Esophagus (tissue), 2 donors: ENCODE measurements around the gene MINPP1. TPM values are rescaled to one million over a fixed set of nuclear protein-coding genes. Genes with fewer than 3 reads are reported as not detected.
A peak's percentile ranks its signal among the peaks of the same experiment; 100 is the strongest.

Experiments used
- H3K27ac ChIP-seq, 2 donors: one replicate each; pipeline ENCODE4 v1.5.1; 2013; ENCODE audit warnings: low read depth in 2 of 2, mild to moderate bottlenecking in 2 of 2, inconsistent platforms in 1 of 2, low read length in 1 of 2, moderate library complexity in 1 of 2
- H3K27me3 ChIP-seq, 2 donors: one replicate each; pipeline ENCODE4 v1.6.1; 2013; ENCODE audit warnings: low read length in 2 of 2, control low read depth in 1 of 2, mild to moderate bottlenecking in 1 of 2; ENCODE audit not compliant: insufficient read depth in 2 of 2, control insufficient read depth in 1 of 2
- H3K36me3 ChIP-seq, 2 donors: one replicate each; pipeline ENCODE4 v1.6.1; 2013; ENCODE audit warnings: low read length in 1 of 2; ENCODE audit not compliant: control insufficient read depth in 2 of 2, insufficient read depth in 2 of 2
- H3K4me1 ChIP-seq, 2 donors: one replicate each; pipeline ENCODE4 v1.6.1; 2013; ENCODE audit warnings: low read length in 1 of 2; ENCODE audit not compliant: control insufficient read depth in 2 of 2, insufficient read depth in 2 of 2
- H3K4me3 ChIP-seq, 2 donors: one replicate each; pipeline ENCODE4 v1.5.1; 2013; ENCODE audit warnings: low read length in 2 of 2, mild to moderate bottlenecking in 2 of 2, low read depth in 1 of 2, moderate library complexity in 1 of 2
- H3K9me3 ChIP-seq, 2 donors: one replicate each; pipeline ENCODE4 v1.6.1; 2013; ENCODE audit warnings: mild to moderate bottlenecking in 2 of 2, low read depth in 1 of 2, low read length in 1 of 2, moderate library complexity in 1 of 2; ENCODE audit not compliant: control insufficient read depth in 2 of 2, insufficient read depth in 1 of 2
- WGBS, 2 donors: extraction: QIAGEN DNeasy Blood & Tissue Kit; methylation state at CpG; one replicate each; pipeline ENCODE4 v1.1.7; 2013; 5-methylcytosine and 5-hydroxymethylcytosine counted together
- polyA plus RNA-seq, 2 donors: library from polyadenylated mRNA; stranded (reverse); fragments of 200-250 nt; gene quantifications; one replicate each; pipeline ENCODE4 v1.2.3, GENCODE V29; 2013
- donor health status: healthy with polysubstance abuse.
- donor health status: Bipolar disorder and iron deficiency.

The MINPP1 gene
- polyA plus RNA-seq, 2 donors: 1.3 to 2.3 TPM

DNA sequence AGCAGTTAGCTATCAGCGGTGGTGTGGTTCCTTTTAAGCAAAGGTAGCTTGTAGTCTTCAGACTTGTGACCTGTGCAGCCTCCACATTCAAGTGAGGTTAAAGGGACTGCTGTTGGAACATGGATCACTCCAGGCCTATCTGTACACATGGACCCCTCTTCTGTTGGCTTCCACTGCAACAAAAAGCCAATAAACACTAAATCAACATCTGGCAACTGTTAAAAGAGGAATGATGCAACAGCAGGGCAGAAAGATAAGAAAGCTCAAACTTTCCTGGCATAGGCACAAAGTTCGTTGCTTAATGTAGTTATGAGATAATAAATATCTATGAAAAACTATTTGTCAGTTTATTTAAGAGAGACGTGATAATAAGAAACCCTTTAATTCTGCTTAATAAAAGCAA, 4.0 kb upstream of the MINPP1 start:
- H3K27ac ChIP-seq: no peak overlapping the region
- H3K4me1 ChIP-seq: peaks cover 0 to 4% of the 10 kb centered on the region in 2 donors
- no peaks in the 10 kb centered on the region for H3K9me3 ChIP-seq
- no peak overlapping the region for H3K4me3 ChIP-seq
- H3K27me3 ChIP-seq: no peaks in the 10 kb centered on the region
- H3K36me3 ChIP-seq: no peaks in the 10 kb centered on the region
- 46 to 57% methylated on average over 3 of the region's 3 CpGs for WGBS, 2 donors

DNA sequence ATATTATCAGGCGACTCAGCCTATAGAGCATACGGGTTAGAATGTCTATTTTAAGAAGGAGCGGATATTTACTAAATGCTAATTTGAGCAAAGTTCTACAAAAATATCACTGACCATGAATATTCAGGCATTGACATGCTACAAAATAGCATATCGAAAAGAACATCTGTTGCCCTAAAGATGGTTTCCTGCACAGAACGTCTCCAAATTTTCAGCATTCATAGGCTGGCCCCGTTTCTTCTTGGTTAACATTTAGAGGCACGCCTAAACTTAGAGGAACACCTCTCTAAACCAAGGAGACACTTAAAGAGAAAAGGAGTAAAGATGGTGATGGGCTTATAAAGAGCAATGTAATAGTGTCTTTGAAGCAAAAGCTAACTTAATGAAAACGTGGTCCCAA, 1.3 kb upstream of the MINPP1 start:
- peaks cover 0 to 4% of the 10 kb centered on the region in 2 donors for H3K4me1 ChIP-seq
- H3K36me3 ChIP-seq: no peaks in the 10 kb centered on the region
- no peaks in the 10 kb centered on the region for H3K9me3 ChIP-seq
- no peaks in the 10 kb centered on the region for H3K27me3 ChIP-seq
- H3K27ac ChIP-seq: no peak overlapping the region
- H3K4me3 ChIP-seq: no peak overlapping the region
- 92 to 95% methylated on average over 8 of the region's 8 CpGs for WGBS, 2 donors

DNA sequence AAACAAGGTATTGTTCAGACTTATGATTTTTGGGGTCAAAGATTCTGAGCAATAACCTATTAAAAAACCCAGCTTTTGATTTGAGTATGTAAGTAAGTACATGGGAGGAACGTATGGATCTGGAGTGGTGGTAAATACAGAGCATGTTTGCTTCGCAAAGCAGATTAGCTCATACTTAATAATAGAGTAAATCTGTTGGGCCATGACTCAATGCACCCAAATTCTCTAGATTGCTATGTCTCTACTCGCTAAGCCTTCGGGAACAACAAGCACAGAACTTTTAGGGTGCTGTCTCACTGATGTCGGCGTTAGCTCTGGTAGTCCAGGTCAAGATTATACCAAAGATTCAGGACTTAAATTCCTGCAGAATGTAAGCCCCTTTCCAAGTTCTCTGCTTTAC, 807 bp upstream of the MINPP1 start:
- WGBS, 2 donors: 68 to 69% methylated on average over 6 of the region's 6 CpGs
- Histone ChIP-seq H3K4me3 (peak overlapping the region in 1 of 2 donors; percentile 85), H3K27me3 (no peaks in the 10 kb centered on the region), H3K9me3 (no peaks in the 10 kb centered on the region), H3K4me1 (peaks cover 0 to 4% of the 10 kb centered on the region in 2 donors), H3K27ac (peak overlapping the region in 1 of 2 donors; percentile 87), H3K36me3 (no peaks in the 10 kb centered on the region)

GRCh38 chr10:87504307-87504639, 420 bp upstream of the MINPP1 start:
- Histone ChIP-seq H3K9me3 (no peaks in the 10 kb centered on the region), H3K4me1 (peaks cover 0 to 4% of the 10 kb centered on the region in 2 donors), H3K27me3 (no peaks in the 10 kb centered on the region), H3K4me3 (peak overlapping the region; percentile 65 to 85), H3K36me3 (no peaks in the 10 kb centered on the region), H3K27ac (peak overlapping the region; percentile 87 to 92)
- WGBS, 2 donors: 5 to 8% methylated on average over 10 of the region's 10 CpGs

GRCh38 chr10:87505366-87506111, 846 bp downstream of the MINPP1 start:
- H3K4me3 ChIP-seq: peak overlapping the region; percentile 65 to 85
- H3K9me3 ChIP-seq: no peaks in the 10 kb centered on the region
- H3K27me3 ChIP-seq: no peaks in the 10 kb centered on the region
- peak overlapping the region; percentile 87 to 92 for H3K27ac ChIP-seq
- peaks cover 0 to 4% of the 10 kb centered on the region in 2 donors for H3K4me1 ChIP-seq
- WGBS, 2 donors: 1% methylated on average over 38 to 41 of the region's 41 CpGs
- no peaks in the 10 kb centered on the region for H3K36me3 ChIP-seq

DNA sequence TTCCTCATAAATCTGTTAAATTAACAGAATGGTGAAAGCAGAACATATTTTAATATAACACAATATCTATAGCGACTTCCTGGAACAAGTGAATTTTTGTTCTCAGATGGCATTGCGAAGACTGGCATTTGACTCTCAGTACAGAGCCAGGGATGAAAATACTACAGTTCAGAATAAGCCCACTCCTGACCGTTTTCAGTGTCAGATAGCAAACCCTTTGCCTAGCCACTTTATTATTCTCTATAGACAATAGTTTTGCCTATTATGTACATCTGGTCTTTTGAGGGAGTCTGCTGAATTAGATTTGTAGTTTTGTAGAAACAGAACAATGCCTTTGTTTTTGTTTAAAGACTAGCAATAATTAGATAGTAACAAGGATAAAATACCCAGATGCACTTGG, 2.3 kb downstream of the MINPP1 start:
- Histone ChIP-seq H3K27me3 (no peaks in the 10 kb centered on the region), H3K27ac (no peak overlapping the region)
- 82 to 89% methylated on average over 3 of the region's 3 CpGs for WGBS, 2 donors

GRCh38 chr10:87507879-87508483, 3.3 kb downstream of the MINPP1 start:
- WGBS, 2 donors: 84 to 88% methylated on average over 5 of the region's 5 CpGs
- Histone ChIP-seq H3K4me1 (peaks cover 0 to 4% of the 10 kb centered on the region in 2 donors), H3K9me3 (no peaks in the 10 kb centered on the region), H3K27me3 (no peaks in the 10 kb centered on the region), H3K27ac (no peak overlapping the region), H3K4me3 (no peak overlapping the region), H3K36me3 (no peaks in the 10 kb centered on the region)

More for the DNA sequence above, 2.3 kb downstream of the MINPP1 start:
- Histone ChIP-seq H3K36me3 (no peaks in the 10 kb centered on the region), H3K4me1 (peaks cover 0 to 4% of the 10 kb centered on the region in 2 donors), H3K4me3 (no peak overlapping the region), H3K9me3 (no peaks in the 10 kb centered on the region)

DNA sequence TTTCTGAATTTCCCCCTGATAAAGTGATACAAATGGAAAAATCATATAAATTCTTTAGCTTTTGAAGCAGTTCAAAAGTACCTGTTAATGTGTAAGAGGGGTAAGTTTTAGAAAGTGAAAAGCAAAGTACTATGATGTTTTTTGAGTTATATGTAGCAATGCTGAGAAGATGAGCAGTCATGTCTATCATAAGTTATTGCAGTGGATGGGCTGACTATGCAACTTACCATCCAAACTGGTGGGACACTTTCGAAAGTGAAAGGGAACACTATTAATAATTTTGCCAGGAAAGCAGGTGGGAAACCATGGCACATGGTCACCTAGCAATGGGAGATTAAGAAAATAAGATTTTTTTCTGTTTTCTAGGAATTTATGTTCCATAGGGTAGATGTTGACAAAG, 4.1 kb downstream of the MINPP1 start:
- no peaks in the 10 kb centered on the region for H3K27me3 ChIP-seq
- H3K4me1 ChIP-seq: peaks cover 0 to 4% of the 10 kb centered on the region in 2 donors
- no peak overlapping the region for H3K4me3 ChIP-seq
- no peaks in the 10 kb centered on the region for H3K9me3 ChIP-seq
- 94 to 95% methylated on average over 1 of the region's 1 CpG for WGBS, 2 donors
- H3K27ac ChIP-seq: no peak overlapping the region
- H3K36me3 ChIP-seq: no peaks in the 10 kb centered on the region

- Histone ChIP-seq H3K27ac (no peak overlapping the region), H3K27me3 (no peaks in the 10 kb centered on the region), H3K4me3 (no peak overlapping the region), H3K36me3 (no peaks in the 10 kb centered on the region), H3K9me3 (no peaks in the 10 kb centered on the region), H3K4me1 (peaks cover 0 to 3% of the 10 kb centered on the region in 2 donors)
- 68 to 77% methylated on average over 3 of the region's 3 CpGs for WGBS, 2 donors
Measured at GRCh38 chr10:87510025-87510424, 5.3 kb downstream of the MINPP1 start.

- no peak overlapping the region for H3K27ac ChIP-seq
- H3K27me3 ChIP-seq: no peaks in the 10 kb centered on the region
- H3K9me3 ChIP-seq: no peaks in the 10 kb centered on the region
- no peaks in the 10 kb centered on the region for H3K4me1 ChIP-seq
- H3K36me3 ChIP-seq: no peaks in the 10 kb centered on the region
- no peak overlapping the region for H3K4me3 ChIP-seq
- WGBS, 2 donors: 89 to 94% methylated on average over 3 of the region's 3 CpGs
Measured at GRCh38 chr10:87511526-87511925, 6.8 kb downstream of the MINPP1 start.
